Activated T-cell treated with anti-CD3 and anti-CD28 coated beads, Interleukin-2, amount 50 U/mL, for 1 hour (primary cell): ENCODE measurements around the gene SLC1A5.
"Not testable (repeated sequence)": the region's sequence is repeated elsewhere in the genome, so short reads cannot be mapped to it uniquely, and the experiment has no call there.

Source experiments
- DNase-seq: peaks from one replicate; pipeline ENCODE4 v3.0.0-alpha.2; 2020

SLC1A5 gene

DNA sequence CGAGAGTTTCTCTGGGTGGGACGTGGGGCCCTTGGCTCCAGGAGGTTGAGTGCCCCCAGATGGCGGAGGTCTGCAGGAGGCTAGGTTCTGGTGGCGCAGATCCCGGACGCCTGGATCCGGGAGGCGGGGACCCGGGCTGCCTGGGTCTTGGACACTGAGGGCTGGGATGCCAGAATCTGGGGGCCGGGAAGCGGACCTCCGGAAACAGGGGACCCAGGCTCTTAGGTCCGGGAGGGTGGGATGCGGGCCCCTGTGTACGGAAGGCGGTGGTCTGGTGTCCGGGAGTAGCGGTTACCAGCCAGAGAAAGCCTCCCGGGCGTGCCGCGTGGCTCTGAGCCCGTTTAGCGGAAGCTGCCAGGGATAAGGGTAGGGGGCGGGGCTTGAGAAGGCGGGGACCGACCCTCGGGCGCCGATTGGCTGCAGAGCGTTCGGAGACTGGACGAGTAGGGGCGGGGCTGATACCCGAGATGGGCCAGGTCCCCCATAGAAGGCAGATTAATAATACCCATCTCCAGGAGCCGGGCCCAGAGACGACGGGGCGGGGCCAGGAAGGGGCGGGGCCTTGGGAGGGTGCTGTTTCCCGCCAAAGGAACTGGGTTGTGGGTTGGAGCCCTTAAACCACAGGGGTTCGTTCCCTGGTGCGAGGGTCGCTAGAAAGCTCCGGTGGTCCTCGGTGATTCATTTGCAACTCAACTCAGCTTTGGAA is at the start of gene SLC1A5:
TSS of gene SLC1A5 (minus strand) at position 333 of the 706 bp plus-strand sequence. CDS start 629 bp downstream, outside the sequence.
- DNase-seq = peak; percentile 95

DNA sequence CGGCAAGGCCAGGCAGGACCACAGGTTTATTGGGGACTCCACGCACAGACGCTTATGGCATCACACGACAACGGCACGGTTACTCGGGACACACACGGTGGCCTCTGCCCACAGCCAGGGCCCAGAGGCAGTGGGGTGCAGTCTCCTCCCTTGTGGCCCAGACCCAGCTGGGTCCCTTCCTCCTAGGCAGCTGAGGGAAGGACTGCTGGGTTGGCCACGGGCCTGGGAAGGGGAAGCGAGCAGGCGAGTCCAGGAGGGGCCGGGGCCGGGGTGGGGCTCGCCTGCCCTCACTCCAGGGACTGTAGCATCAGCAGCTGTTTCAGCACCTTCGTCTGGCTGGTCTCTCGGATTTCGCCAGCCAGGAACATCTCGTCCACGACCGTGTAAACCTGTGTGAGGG is 49.8 kb upstream of the SLC1A5 start:
- no peak for DNase-seq

DNA sequence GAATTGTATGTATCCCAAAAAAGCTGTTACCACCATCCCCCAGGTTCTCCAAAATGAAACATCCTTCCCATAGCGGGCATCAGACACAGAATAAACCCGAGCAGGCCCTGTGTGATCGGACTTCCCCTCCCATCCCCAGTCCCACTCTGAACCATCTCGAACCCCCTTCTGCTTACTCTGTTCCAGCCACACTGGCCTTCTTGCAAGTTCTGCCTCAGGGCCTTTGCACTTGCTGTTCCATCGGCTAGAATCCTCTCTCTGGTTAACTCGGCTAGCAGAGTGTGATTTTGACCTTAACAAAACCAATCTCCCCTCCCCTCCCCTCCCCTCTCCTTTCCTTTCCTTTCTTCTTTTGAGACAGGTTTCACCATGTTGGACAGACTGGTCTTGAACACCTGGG is 46.6 kb upstream of the SLC1A5 start:
- DNase-seq = no peak

DNA sequence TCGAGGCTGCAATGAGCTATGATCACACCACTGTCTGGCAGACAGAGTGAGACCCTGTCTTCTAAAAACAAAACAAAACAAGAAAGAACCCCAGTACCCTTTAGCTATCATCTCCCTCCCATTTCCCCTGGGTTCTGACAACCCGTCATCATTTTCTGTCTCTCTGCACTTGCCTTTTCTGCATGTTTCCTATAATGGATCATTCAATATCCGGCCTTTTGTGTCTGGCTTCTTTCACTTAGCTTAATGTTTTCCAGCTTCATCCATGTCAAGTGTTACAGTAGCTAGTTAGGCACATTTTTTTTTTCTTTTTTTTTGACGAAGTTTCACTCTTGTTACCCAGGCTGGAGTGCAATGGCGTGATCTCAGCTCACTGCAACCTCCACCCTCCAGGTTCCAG is 45.7 kb upstream of the SLC1A5 start:
- no peak for DNase-seq

DNA sequence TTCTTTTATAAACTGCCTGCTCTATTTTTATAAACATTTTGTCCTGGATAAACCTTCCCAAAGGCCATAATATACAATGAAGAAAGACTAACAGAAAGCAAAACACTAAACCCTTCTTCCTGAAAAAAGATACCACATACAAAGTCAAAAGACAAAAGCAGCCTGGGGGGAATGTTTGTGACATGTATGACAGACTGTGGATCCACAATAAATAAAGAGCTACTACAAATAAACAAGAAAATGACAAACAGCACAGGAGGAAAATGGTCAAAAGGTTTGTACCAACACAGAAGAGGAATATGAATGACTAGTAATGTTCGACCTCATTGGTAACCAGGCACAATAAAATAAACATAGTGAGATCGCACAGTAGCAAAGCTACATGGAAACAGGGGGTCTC is 42.5 kb upstream of the SLC1A5 start:
- DNase-seq = no peak

DNA sequence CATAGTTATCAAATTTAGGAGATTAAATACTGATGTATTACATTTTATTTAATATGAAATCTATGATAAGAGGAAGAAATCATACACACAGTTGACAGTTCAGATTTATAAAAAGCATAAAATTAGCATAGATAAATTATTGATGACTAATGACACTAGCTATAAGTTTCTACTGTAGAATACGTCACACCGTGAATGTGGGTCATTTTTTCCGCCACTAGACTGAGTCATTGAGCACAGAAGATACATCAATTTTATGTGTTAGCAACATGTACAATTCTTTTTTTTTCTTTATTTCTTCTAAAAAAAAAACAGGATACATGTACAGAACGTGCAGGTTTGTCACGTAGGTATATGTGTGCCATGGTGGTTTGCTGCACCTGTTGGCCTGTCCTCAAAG is 40.1 kb upstream of the SLC1A5 start:
- no peak for DNase-seq

DNA sequence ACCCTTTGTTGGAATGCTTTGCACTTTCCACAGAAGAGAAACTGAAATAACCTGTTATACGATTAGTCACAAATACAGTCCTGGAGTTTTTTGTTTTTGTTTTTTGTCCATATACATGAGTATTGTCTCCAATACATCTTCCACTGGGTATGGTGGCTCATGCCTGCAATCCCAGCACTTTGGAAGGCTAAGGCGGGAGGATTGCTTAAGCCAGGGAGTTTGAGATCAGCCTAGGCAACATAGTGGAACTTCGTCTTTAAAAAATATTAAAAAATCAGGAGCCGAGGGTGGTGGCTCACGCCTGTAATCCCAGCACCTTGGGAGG is 37.3 kb upstream of the SLC1A5 start:
- DNase-seq = no peak

DNA sequence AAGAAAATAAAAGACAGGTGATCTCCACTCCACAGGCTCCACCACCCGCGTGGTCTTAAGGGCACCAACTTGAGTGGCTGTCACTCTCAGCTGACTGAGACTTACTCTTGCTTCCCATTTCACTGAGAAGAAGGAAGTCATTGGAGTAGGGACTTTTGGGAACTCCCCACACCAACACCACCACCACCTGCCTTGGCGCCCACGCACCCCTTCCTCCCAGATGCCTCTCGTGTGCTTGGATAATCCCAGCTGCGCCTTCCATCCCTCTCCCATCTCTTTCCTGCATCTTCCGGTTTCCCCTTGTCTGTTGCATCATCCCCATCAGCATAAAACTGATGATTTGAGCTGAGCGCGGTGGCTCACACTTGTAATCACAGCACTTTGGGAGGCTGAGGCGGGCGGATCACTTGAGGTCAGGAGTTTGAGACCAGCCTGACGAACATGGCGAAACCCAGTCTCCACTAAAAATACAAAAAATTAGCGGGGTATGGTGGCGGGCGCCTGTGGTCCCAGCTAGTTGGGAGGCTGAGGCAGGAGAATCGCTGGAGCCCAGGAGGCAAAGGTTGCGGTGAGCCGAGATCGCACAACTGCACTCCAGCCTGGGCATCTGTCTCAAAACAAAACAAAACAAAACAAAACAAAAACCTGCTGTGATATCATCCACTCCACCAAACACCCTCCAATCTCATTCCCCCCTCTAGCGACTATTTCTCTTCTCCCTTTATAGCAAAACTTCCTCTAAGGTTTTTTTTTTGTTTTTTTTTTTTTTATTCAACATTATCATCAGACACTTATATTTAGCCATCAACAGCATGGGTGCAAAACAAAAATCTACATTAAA is 36.7 kb upstream of the SLC1A5 start:
- DNase-seq = no peak

DNA sequence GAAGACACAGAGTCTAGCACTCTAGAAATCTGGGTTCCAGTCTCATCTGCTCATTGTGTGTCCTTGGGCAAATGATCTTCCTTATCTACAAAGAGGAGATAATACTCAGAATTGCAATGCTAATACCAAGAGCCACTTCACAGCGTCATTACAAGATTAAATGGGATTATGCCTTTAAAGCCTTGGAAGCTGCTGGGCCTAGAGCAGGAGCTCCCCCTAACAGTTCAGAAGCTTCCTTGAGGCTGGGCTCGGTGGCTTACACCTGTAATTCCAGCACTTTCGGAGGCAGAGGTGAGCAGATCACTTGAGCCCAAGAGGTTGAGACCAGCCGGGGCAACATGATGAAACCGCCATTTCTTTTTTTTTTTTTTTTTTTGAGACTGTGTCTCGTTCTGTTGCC is 34.7 kb upstream of the SLC1A5 start:
- DNase-seq = no peak

DNA sequence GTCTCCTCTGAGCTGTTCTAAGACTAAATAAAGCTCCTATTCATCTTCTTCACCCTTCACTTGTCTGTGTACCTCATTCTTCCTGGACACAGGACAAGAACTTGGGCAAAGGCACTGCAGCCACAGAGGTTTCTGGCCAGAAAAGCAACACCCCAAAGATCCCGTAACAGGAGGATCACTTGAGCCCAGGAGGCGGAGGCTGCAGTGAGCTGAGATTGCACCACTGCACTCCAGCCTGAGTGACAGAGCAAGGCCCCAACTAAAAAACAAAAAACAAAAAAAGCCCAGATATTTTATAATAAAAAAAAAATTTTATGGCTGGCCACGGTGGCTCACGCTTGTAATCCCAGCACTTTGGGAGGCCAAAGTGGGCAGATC is 34.0 kb upstream of the SLC1A5 start:
- not testable (repeated sequence) for DNase-seq

DNA sequence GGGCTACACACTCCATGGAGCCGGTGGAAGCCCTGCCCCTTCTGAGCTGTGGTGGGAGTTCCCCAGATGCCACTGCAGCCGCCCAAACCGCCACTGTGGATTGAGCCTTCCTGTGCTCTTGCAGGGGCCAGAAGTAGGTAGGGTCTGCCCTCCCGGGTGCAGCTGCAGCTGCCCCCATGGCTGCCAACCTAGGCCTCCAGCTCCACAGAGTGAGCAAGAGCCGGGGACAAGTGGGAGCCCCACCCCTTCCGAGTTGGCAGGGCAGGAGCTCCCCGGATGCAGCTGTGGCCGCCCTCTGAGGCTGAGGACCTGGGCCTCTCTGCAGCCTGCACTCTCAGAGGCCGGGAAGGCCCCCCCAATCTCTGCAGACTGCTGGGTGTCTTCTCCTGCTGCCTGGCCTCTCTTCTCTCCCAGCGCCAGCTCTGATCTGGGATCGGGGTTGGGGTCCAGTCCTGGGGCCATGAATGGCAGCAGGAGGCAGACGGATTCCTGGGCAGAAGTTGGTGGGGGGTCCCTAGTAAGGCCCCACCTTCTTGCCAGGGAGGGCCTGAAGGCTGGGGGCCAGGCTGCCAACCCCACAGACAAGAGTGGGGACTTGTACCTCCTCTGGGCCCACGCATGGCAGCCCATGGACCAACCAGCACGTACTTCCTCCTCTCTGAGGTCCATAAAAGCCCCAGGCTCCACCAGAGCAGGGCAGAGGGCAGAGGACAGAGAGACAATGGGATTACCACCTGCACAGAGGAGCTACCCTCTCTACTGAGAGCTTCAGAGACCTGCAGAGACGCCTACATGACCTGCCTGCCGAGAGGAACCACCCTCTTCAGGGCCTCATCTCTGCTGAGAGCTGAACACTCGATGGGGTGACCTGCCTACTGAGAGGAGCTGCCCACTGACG is 33.4 kb upstream of the SLC1A5 start:
- peak; percentile 63 for DNase-seq

DNA sequence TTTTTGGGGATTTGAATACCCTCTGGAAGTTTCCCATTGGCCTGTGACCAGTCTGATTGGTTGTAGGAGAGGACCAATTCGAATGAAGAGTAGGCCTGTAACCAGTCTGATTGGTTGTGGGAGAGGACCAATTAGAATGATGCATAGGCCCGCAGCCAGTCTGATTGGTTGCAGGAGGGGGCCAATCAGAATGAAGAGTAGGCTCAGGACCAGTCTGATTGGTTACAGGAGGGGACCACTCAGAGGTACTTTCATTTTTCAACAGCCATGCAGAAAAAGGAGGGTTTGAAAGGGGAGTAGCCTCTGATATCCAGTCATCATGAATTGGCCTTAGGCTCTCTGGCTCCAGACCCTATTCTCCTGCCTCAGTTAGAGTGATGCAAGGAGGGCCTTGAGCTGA is 30.4 kb upstream of the SLC1A5 start:
- no peak for DNase-seq

DNA sequence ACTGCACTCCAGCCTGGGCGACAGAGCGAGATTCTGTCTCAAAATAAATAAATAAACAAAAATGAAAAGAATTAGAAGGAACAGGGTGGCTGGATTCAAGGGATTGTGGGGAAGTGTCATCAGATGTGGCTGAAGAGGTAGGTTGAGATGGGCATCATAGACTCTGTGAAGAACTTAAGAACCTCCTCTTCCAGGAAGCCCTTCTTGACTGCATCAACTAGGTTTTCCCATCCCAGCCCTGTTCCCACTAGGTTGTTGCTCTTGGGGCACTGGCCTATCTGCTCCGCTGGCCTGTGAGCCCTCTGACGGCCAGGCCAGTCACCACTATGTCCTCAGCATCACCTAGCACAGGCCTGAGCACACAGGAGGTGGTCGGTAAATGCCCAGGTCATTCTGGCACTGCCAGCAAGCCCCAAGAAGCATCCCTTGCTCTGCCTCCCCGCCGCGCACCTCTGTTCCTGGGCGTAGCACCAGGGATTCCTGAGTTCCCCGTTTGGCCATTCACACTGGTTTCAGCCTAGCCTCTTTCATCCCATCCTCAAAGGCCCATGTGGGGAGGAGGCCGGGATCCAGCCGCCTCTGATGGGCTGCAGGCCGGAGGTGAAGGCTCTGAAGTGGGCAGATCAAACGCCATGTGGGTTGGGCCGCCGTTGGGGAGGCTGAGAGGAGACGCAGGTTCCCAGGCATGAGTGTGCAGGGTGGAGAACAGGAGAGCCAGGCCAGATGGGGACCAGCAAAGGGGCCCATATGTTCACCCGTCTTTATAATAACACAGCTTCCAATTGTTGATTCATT is 27.6 kb upstream of the SLC1A5 start:
- no peak for DNase-seq

DNA sequence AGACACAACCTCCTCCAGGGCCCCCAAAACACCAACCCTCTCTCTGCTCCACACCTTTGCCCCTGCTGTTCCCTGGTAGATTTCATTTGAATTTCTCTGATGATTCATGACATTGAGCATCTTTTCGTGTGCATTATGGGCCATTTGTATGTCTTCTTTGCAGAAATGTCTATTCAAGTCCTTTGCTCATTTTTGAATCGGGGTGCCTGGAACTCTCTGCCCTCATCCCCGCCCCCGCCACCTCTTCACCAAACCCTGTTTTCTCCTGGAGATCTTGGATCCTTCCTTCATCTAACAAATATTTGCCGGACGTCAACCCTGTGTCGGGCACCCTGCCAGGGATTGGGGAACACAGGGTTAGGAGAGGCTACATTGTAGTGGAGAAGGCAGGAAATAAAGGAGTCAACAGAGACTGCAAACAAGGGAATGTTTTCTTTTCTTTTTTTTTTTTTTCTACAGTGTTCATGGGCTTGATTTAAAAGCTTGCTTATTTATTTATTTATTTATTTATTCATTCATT is 25.5 kb upstream of the SLC1A5 start:
- no peak for DNase-seq

DNA sequence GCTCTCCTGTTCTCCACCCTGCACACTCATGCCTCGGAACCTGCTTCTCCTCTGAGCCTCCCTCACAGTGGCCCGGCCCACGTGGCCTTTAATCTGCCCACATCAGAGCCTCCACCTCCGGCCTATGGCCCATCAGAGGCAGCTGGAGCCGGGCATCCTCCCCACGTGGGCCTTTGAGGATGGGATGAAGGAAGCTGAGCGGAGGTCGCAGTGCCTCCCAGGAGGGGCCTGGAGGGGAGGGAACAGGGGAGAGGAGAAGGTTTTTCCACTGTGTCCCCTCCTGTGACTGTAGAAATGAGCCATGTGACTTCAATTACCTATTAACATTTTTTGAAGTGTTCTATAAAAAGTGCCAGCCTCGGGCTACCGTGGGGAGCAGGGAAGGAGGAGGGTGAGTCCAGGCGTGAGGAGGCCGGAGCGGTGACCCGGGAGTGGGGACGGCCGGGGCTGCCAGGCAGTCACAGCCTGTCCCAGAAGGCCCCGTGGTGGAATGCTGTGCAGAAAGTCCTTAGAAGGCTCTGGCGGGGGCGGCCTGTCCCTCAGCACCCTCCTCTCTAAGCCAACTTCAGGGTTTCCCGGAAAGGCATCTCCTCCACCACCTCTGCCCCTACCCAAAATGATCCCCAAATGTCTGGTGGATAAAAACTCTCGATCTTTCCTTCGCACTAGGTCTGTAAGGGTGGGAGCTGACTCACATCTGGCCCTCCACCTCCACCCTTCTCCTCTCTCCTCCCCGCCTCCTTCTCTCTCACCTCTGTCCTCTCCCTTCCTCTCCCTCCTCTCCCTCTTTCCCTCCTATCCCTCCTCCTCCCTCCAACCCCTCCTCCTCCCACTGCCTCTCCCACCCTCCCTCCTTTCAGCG is 24.8 kb upstream of the SLC1A5 start:
- no peak for DNase-seq

DNA sequence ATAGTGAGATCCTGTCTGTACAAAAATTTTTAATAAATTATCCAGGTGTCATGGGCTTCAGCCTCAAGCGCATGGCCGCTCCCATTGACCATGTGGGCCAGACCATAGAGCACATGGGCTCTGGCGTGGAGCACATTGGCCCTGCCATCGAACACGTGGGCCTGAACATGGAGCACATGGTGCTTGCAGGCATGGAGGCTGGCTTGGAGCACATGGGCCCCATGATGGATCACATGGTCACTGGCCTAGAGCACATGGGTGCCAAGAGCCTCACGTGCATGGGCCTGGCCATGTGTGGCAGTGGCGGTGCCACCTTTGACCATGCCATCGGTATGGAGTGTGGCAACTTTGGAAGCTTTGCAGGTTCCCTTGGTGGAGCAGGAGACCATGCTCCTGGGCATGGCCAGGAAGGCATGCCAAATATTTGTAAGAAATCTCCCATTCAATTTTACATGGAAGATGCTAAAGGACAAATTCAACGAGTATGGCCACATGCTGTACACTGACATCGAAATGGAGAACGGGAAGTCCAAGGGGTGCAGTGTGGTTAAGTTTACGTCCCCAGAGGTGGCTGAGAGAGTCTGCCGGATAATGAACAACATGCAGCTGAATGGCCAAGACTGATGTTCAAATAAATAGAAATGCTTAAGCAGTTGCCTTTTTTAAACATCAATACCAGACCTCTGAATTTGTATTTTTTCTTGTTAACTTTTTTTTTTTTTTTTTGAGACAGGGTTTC is 21.3 kb upstream of the SLC1A5 start:
- no peak for DNase-seq

DNA sequence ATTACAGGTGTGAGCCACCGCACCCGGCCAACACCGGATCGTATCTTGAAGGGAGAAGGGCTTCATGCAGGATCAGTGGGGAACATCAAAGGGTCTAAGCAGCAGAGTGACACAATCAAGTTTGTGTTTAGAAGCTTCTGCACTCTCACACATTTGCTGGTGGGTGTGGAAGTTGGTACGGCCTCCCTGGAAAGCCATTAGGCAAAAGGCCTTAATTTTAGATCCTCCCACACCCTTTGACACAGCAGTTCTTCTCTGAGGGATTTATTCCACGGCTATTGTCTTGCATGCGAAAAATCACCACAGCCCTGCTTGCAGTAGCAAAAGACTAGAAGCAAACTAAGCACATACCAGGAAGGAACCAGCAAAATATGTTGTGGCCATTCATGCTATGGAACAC is 18.3 kb upstream of the SLC1A5 start:
- DNase-seq = no peak

DNA sequence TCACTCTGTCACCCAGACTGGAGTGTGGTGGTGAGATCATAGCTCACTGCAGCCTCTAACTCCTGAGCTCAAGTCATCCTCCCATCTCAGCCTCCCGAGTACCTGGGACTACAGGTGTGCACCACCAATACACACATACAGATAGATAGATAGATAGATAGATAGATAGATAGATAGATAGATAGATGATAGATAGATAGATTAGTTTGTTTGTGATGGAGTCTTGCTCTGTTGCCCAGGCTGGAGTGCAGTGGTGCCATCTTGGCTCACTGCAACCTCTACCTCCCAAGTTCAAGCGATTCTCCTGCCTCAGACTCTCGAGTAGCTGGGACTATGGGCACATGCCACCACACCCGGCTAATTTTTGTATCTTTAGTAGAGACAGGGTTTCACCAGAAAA is 16.0 kb upstream of the SLC1A5 start:
- not testable (repeated sequence) for DNase-seq

DNA sequence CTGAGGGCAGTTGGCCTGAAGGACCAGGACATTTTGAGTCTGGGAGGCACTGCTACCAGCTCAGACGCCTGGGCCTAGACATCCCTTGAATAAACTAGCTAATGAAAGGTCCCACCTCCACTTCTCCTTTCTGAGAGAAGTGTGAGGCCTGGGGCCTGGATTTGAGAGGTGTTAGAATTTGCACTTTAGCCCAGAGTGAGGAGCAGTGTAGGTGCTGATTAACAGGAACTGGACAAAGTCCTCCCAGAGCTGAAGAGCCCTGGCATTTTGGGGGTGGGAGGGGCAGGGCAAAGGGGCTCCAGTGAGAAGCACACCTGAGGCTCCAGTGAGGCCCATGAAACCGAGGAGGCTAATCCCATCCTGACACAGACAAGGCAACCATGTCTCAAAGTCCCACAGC is 15.2 kb upstream of the SLC1A5 start:
- DNase-seq = no peak

DNA sequence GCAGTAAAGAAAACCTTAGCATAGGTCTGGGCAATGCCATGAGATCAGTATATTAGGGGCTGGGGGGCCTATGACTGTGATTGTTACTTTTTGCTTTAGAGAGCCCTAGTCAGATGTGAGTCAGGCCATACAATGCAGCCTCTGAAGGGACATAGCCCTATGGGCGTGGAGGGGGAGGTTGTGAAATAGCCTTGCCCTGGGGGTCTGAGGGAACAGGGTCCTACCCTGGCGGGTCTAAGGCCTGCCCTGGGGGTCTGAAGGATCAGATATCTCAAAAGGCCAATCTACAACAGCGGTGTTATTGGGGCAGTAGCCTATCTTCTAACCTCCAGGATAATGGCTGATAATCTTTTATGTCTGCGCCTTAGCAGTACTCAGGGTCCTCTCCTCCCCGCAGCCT is 13.8 kb upstream of the SLC1A5 start:
- no peak for DNase-seq

DNA sequence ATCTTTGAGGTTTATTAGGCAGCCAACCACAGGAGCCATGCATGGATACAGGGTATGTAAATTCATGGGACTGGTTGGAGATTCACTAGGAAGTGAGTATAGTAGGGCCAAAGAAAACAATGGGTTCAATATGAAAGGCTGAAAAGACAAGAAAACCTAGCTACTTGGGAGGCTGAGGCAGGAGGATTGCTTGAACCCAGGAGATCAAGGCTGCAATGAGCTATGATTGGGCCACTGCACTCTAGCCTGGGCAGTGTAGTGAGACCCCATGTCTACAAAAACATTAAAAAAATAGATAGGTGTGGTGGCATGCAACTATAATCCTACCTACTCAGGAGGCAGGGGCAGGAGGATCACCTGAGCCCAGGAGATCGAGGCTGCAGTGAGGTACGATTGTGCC is 10.3 kb upstream of the SLC1A5 start:
- no peak for DNase-seq
